ENCODE data around the gene RAG1.
A peak's percentile ranks its signal among the peaks of the same experiment; 100 is the strongest.

Gene RAG1

GRCh38 chr11:36591433-36591832 lies 23.6 kb downstream of the RAG1 start:
- no peak for DNase-seq

- peak; percentile 56 for DNase-seq
Observed at GRCh38 chr11:36594316-36594989, 26.6 kb downstream of the RAG1 start, which contains the start of gene IFTAP. TSS of gene IFTAP (plus strand) at chr11:36594502. CDS start at chr11:36610104, 15,602 bp downstream.

- no peak for DNase-seq
Observed at GRCh38 chr11:36596880-36597279, 29.1 kb downstream of the RAG1 start.

GRCh38 chr11:36598051-36598450 lies 30.2 kb downstream of the RAG1 start, which contains the start of gene RAG2:
TSS of gene RAG2 (minus strand) at chr11:36598236. CDS start at chr11:36594168, 4,068 bp downstream.
- DNase-seq: no peak

- no peak for DNase-seq
Observed at GRCh38 chr11:36600180-36600579, 32.4 kb downstream of the RAG1 start.

GRCh38 chr11:36601155-36601554 lies 33.3 kb downstream of the RAG1 start:
- DNase-seq: no peak

GRCh38 chr11:36602135-36602534 lies 34.3 kb downstream of the RAG1 start:
- DNase-seq: no peak

GRCh38 chr11:36605221-36606216 lies 37.7 kb downstream of the RAG1 start:
- DNase-seq: no peak

GRCh38 chr11:36608491-36609199 lies 40.8 kb downstream of the RAG1 start:
- DNase-seq: no peak

GRCh38 chr11:36609383-36609782 lies 41.6 kb downstream of the RAG1 start:
- no peak for DNase-seq

GRCh38 chr11:36615826-36616225 lies 48.0 kb downstream of the RAG1 start:
- DNase-seq: no peak

- DNase-seq: no peak
Observed at GRCh38 chr11:36617543-36618362, 49.9 kb downstream of the RAG1 start.

GRCh38 chr11:36618363-36619047 lies 50.7 kb downstream of the RAG1 start:
- no peak for DNase-seq

GRCh38 chr11:36619502-36619901 lies 51.7 kb downstream of the RAG1 start:
- no peak for DNase-seq

GRCh38 chr11:36620246-36620645 lies 52.4 kb downstream of the RAG1 start:
- DNase-seq: no peak

GRCh38 chr11:36622431-36623136 lies 54.8 kb downstream of the RAG1 start:
- no peak for DNase-seq

GRCh38 chr11:36623494-36623893 lies 55.7 kb downstream of the RAG1 start:
- no peak for DNase-seq

- no peak for DNase-seq
Observed at GRCh38 chr11:36627006-36627405, 59.2 kb downstream of the RAG1 start.

GRCh38 chr11:36627471-36627870 lies 59.7 kb downstream of the RAG1 start:
- no peak for DNase-seq

GRCh38 chr11:36628141-36628540 lies 60.3 kb downstream of the RAG1 start:
- no peak for DNase-seq

- no peak for DNase-seq
Observed at GRCh38 chr11:36628765-36629244, 61.0 kb downstream of the RAG1 start.

Data from activated CD8-positive, alpha-beta memory T cell treated with anti-CD3 and anti-CD28 coated beads, Interleukin-2, amount 50 U/mL, for 48 hours (primary cell).